Activated gamma-delta T cell (primary cell): ENCODE measurements around the gene LRRC1.
"Not testable (repeated sequence)": the region's sequence is repeated elsewhere in the genome, so short reads cannot be mapped to it uniquely, and the experiment has no call there.

Experiments
- DNase-seq: peaks from one replicate; lab custom pipeline; 2025; lab: John Stamatoyannopoulos, UW
- total RNA-seq, 2 donors: gene quantifications; one replicate each; lab custom pipeline; 2026; lab: John Stamatoyannopoulos, UW

LRRC1 gene
- 9.8 to 11.6 reads per million in 2 donors for total RNA-seq

DNA sequence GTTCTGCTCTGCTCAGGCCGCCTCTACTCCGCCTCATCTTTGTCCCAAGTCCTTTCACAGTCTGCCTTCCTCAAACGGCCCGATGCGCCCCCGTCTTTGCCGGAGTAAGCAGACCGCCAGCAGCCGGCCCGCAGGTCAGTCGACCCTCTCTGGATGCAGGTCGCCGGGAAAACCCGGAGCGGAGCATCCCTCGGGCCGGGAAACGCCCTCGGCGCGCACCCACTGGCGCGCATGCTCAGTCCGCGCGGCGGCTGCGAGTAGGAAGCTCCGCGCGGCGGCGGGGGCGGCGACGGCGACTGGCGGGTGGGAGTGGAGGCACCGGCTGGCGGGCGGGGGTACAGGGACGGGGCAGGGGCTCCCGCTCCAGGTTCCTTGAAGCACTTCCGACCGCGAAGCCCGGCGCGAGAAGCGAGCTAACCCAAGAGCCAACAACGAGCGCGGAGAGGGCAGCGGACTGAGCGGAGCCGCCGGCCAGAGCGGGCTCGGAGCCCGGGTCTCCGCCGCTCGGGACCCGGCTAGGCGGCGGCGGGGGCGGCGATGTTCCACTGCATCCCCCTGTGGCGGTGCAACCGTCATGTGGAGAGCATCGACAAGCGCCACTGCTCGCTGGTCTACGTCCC, at the start of gene LRRC1:
Gene LRRC1, plus strand, starts transcription at position 286 of the 620 bp plus-strand sequence. Its CDS starts 252 bp downstream, at position 538.
- peak; percentile 74 for DNase-seq

DNA sequence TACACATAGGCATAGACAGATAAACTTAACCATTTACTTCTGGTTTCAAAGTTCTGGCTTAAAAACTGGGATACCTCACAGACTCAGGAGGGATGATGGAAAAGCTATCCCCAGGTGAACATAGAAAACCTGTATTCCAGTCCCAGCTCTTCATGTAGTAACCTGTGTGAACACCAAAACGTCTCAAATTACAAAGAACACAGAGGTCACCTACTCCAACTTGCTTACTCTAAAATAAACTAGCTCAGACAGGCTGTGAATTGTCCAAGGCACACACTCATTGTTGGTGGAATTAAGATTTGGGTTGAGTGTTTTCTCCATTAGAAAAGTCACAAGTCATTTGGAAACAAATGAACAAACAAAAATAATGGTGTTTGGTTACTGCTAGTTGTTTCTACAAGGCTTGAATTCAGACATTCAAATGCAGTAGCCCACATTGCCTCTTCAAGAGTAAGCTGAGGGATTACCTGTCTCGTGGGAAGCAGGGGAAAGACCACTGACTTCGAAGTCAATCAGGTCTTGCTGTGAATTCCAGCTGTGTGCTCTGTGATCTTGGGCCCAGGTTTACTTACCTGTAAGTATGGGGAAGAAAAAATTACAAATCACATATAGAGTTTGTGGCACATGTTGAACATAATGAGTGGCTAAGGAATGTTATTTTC, 48.2 kb upstream of the LRRC1 start:
- DNase-seq: no peak

DNA sequence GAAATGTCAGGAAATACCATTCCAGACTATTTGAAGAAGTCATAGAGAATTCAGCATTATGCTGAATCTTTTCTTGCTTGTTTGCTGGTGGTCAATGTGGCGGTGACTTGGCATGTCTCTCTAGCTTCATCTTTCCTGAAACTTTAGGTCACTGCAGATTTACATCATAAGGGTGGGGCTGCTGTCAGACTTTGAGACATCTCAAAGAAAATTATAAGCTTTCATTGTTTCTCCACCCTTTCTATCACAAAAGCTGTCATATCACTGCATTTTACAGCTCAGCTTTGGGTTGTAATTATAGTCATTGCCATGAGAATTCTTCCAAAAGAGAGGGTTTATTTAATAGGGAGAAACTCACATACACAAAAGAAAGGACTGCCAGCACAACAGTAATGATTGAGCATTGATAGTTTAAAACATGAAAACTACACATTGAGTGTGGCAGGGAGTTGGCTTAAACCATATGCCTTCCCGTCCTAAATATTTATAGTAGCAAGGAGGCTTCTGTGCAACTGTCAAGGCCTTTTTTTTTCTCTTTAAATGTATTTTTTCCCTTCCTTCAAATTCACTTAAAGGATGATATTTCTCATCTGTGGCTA, 44.7 kb upstream of the LRRC1 start:
- no peak for DNase-seq

DNA sequence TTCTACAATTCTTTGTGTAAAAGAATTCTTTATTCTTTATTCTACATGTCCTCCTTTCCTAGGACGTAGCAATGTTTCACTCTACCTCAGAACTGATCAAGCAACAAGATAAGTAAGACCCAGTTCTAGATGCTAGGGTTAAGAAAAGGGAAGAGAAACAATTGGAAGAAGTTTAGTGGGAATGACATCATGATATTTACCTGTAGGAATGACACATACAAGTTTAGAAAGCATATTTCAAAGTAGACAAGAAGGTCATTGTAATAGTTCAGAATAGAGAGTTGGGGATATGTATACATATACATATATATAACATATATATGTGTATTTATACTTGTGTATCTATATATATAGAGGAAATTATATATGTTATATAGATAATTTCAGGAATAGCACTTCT, 43.4 kb upstream of the LRRC1 start:
- no peak for DNase-seq

DNA sequence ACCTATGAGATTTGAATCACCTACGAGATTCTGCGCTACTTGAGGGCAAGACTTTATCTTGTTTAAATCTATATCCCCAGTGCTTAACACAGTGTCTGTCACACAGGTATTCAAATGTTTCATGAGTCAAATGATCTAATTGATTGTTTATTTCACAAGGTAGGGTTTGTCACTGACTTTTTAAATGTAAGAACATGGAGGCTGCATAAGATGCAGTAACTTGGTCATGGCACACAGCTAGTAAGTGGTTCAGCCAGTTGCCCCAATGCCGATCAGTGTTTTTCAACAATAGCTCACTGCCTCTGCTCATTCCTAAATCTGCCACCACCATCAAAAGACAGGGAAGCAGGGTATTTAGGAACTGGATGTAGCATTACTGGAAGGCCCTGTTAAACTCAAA, 42.4 kb upstream of the LRRC1 start:
- no peak for DNase-seq

DNA sequence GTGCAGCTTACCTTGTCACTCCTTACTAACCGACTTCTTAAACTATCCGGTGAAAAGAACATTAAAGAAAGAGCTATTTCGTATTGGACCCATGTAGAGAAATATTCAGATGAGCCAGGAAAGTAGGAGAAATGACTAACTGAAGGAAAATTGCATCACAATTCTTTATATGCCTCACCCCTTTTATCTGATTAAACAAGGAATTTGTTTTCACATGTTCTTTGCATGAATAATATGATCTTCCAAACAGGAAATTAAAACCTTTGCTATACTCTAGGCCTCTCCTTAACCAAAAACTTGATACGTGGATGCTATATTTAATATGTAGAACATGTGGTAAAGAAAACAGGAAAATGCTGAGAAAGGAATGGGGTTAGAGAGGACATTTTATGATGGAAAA, 41.9 kb upstream of the LRRC1 start:
- DNase-seq: no peak

DNA sequence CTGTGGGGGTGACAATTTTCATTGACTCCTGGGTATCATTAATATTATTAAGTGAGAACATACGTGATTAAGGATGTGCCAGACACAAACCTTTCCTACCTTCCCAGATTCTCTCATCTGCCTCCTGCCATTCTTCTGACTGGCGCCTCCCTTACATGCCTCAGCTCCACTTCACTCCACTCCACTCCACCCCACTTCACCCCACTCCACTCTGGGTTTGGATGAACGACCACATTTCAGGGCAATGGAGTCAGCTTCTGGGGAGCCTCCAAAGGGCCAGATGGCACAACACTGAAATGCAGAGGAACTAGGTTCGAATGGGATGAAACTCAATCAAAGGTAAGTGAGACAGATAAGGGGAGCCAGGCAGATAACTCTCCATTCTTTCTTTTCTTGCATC, 40.5 kb upstream of the LRRC1 start:
- no peak for DNase-seq

DNA sequence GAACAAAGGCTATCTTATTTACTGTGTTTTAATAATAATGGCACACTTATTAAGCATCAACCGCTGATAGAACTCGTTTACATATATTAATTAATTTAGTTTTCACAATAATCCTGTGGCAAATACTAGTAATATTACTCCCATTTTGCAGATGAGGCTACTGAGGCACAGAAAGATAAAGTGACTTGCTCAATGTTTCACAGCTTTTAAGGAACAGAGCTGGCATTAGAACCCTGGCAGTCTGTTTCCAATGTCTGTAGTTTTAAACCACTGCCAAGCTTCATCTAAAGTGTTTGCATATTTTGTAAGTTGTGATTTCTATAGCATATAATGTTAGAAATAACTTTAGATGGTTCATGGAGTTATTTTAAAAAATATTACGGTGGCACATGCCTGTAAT, 38.4 kb upstream of the LRRC1 start:
- no peak for DNase-seq

DNA sequence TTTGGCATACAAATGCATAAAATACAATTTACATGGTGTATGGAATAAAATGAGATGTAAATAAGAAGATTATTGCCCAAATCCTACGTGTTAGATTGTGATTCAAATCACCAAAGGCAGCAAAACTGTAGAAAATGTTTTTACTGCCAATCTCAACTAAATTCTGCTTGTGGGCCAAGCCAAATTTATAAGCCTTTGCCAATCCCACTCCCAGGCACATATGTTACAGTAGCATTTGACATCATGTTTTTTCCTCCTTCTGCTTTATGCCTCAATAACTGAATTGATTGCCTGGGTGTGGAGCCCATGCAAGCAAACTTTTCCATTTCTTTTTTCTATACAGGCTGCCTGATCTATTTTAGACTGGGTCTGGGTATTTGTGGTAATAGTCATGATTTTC, 36.3 kb upstream of the LRRC1 start:
- no peak for DNase-seq

DNA sequence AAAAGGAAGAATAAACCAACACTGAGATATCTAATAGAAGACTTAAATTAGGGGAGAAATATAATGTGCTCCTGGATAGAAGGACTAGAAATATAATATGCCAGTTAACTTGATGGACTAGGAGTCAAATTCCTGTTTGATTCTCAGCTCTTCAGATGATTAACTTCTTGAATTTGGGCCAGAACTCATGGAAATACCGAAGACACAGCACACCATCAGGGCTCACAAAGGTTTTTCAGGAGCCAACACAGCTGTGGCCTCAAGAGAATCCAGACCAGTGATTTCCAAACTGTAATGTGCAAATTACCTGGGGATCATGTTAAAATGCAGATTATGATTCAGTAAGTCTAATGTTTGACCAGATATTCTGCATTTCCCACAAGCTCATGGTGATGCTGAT, 33.8 kb upstream of the LRRC1 start:
- DNase-seq: no peak

DNA sequence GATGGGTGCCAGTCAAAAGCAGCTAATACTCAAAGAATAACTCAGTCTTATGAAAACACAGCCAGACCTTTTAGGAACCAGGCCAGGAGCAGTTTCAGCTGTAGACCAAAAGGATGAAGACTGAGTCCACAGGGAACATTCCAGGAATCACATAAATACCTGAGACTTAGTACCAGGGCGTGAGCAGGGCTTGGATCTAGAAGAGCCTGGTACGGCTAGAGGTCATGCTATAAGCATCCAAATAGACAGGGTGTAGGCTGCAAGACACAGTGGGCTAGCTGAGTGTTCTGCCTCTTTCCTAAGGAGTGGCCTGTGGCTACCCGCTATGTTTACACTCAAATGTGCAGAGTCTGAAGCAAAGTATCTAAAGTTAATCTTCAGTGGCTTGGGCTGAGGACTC, 29.5 kb upstream of the LRRC1 start:
- DNase-seq: no peak

DNA sequence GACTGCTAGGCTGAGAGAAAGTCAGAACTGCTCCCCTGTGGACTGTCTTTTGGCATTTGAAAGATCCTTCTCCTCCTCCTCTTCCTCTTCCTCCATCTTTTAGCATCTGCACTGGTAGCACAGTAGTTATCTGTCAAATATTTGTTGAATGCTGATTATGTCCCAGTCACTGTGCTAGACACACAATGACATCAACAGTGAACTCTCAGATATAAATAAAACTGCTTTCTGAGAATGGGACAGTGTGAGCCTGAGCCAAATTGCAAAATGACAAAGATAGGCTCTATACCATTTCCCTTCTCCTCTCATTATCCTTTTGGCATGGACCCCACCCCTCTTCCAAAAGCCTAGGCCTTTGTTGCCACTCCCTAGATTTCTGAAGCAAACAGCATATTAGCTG, 27.9 kb upstream of the LRRC1 start:
- DNase-seq: no peak

DNA sequence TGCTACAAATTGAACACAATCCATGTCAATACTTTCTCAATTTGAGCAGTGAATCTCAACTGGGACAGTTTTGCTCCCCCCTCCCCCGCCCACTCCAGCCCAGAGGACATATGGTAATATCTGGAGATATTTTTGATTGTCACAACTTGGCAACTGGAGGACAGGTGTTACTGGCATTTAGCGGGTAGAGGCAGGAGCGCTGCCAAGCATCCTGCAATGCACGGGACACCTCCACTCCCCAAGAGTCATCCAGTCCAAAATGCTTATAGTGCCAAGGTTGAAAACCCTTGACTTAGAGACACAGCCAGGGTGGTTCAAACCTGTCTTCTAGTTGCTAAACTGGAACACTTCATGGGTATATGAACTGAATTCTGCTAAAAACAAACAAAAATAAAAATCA, 26.9 kb upstream of the LRRC1 start:
- DNase-seq: no peak

DNA sequence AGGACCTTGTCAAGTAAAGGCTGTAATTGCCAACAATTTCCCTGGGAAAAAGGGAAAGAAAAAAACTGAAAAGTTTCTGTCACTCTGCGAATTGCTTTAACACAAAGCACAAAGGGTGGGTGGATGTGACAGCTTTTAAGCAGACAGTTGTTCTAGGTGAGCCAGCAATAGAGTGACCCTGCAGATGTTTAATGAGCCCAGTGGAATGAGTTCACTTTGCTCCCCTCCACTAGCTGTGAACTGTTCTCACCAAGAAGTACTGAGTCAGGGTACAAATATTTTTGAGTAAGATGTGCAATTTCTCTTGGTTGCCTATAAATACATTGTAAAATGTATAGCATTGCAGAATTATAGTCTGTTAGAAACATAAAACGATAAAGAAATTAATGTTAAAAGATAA, 26.2 kb upstream of the LRRC1 start:
- DNase-seq: no peak

DNA sequence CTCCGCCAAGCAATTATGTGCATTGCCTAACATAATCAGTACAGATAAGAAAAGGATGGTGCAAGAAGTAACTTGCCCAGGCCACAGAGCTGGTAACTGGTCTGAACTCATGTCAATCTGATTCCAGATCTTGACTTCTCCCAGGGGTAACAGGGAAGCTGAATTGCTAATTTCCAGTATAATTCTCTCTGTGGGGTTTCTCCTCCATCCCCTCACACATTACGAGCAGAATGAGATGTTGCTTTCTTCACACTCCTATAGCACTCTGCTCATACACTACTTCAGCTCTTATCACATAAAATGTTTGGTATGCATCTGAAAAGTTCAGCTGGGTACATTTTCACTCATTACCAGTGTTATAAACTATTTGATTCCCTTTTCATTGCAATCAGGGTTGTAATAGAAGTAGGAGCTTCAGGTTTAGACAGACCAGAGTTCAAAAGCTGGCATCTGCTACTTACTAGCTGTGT, 24.0 kb upstream of the LRRC1 start:
- no peak for DNase-seq

DNA sequence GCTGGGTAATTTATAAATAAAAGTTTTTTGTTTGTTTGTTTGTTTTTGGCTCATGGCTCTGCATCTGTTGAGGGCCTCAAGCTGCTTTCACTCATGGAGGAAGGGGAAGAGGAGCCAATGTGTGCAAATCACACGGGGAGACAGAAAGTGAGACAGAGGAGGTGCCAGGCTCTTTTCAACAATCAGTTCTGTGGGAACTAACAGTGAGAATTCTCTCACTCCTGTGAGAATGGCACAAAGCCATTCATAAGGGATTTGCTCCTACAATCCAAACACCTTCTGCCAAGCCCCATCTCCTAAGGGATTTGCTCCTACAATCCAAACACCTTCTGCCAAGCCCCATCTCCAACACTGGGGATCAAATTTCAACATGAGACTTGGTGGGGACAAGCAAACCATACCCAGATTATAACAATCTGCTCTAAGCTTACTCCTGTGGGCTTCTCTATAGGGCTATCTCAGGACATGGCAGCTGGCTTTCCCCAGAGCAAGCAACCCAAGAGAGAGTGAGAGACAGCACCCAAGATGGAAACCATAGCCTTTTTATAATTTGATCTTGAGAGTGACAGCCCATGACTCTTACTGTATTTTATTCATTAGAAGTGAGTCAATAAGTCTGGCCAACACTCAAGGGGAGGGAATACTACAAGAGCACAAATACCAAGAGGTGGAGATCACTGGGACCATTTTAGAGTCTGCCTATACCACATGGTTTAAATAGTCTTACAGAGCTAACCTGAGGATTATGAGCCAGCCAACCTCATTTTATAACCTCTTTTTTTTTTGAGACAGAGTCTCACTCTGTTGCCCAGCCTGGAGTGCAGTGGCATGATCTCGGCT, 22.8 kb upstream of the LRRC1 start:
- no peak for DNase-seq

DNA sequence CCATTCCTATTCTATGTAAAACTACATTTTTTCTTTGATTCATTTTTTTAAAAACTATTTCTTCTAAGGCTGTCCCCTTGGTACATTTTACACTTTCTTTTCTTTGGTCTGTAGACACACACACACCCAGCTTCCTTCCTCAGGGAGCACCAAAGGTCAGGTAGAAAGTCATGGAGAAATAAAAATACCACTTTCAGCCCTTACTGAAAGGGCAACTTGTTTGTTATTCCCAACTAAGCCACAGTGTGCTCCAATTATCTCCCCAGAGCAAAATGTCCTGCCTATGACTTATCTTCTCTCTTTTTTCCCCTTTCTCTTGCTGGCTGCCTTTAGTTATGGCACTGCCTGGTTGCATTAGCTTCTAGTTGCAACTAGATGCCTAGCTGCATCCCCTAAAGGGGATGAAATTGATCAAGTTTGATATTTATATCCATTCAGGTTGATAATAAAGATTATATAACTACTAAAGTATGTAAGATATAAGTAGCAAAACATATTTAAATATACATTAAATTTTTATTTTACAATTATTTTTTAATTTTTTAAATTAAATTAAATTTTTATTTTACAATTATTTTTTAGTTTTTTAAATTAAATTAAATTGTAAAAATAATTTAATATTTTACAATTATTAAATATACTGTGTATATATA, 21.6 kb upstream of the LRRC1 start:
- no peak for DNase-seq

DNA sequence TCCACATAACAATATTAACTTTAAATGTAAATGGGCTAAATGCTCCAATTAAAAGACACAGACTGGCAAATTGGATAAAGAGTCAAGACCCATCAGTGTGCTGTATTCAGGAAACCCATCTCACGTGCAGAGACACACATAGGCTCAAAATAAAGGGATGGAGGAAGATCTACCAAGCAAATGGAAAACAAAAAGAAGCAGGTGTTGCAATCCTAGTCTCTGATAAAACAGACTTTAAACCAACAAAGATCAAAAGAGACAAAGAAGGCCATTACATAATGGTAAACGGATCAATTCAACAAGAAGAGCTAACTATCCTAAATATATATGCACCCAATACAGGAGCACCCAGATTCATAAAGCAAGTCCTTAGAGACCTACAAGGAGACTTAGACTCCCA, 18.7 kb upstream of the LRRC1 start:
- DNase-seq: not testable (repeated sequence)

DNA sequence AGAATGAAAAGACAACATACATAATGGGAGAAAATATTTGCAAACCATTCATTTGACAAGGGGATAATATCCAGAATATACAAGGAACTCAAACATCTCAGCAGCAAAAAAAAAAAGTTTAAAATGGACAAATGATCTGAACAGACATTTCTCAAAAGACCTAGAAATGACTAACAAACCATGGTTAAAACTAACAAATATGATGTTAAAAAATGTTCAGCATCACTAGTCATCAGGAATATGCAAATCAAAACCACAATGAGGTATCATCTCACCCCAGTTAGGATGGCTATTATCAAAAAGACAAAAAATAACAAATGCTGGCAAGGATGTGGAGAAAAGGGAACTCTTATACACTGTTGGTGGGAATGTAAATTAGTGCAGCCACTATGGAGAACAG, 9.8 kb upstream of the LRRC1 start:
- DNase-seq: not testable (repeated sequence)

DNA sequence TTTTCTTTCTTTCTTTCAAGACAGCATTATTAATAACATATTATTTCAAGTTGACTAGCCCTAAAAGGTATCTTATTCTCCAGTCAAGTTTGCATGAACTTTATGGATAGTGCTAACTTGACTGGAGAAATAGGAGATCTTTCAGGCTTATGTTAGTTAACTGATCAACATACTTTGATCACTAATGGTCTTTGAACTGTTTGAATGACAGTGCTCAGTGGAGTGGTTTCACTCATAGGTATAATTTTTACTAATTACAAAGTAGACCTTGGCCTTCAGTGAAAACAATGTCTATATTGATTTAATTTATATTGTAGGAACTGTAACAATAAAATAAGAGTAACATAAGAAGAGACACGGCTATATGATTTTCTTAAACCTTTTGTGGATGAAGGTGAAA, 8.0 kb upstream of the LRRC1 start:
- no peak for DNase-seq

DNA sequence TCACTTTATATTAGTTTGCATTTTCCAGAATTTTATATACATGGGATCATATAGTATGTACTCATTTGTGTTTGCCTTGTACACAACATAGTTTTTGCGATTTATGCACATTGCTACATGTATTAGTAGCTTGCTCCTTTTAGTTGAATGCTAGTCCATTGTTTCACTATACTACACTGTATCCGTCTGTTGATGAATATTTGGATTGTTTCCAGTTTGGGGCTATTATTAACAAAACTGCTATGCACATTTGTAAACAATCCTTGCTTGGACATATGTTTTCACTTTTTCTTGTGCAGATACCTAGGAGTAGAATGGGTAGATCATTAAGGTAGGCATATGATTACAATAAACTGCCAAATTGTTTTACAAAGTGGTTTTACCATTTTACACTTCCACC, 3.9 kb upstream of the LRRC1 start:
- DNase-seq: no peak

DNA sequence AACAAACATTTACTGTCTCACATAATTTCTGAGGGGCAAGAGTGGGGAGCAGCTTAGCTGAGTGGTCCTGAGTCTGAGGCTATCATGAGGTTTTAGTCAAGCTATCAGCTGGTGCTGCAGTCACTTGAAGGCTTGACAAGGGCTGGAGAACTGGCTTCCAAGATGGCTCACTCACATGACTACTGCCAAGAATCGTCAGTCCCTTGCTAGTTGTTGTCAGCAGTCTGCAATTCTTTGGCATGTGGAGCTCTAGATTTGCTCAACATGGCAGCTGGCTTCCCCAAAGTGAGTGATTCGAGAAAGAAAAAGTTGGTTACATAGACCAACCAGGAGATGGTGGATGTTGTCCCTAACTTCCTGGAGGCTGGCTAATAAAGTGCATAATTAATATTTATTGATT, 2.8 kb upstream of the LRRC1 start:
- no peak for DNase-seq
